ENCODE results near the gene CNIH2.
A peak's percentile ranks its signal among the peaks of the same experiment; 100 is the strongest.
"Not testable (repeated sequence)": the region's sequence is repeated elsewhere in the genome, so short reads cannot be mapped to it uniquely, and the experiment has no call there.

The CNIH2 gene

DNA sequence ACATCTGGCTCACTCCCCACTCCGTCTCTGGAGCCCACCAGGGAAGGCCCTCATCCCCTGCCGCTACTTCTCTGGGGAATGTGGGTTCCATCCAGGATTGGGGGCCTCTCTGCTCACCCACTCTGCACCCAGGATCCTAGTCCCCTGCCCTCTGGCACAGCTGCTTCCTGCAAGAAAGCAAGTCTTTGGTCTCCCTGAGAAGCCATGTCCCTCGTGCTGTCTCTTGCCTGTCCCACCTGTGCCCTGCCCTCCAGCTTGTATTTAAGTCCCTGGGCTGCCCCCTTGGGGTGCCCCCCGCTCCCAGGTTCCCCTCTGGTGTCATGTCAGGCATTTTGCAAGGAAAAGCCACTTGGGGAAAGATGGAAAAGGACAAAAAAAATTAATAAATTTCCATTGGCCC is 911 bp upstream of the CNIH2 start:
- not testable (repeated sequence) for DNase-seq (ENCODE audit: low spot score)

DNA sequence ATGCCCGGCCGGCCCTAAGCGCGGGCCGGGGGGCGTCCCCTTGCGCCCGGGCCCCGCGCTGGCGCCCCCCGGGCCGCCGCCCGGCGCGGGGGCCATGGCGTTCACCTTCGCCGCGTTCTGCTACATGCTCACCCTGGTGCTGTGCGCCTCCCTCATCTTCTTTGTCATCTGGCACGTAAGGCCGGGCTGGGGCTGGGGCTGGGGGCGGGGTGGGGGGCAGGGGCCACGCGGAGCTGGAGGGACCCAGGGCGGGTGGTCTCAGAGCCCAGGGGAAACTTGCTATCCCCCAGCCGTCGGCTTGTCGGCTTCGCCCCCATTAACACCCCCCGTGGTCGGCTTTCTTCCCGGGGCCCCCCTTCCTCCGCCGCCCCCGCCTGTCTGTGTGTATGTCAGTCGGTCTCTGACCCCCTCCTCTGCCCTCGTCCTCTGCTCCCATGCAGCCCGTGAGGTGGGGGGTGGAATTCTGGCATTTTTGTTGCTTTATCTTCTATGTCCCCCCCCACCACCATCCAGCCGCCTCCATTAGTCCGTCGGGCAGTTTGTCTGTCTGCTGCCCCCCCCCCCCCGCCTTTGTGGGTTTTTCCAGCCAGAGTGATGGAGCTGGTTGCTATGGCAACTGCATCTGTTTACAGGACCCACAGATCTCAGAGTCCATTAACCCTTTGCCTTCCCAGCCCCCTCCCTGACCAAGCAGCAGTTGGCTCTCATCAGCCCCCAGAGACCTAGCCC is 552 bp downstream of the CNIH2 start:
- no peak for DNase-seq (ENCODE audit: low spot score)

DNA sequence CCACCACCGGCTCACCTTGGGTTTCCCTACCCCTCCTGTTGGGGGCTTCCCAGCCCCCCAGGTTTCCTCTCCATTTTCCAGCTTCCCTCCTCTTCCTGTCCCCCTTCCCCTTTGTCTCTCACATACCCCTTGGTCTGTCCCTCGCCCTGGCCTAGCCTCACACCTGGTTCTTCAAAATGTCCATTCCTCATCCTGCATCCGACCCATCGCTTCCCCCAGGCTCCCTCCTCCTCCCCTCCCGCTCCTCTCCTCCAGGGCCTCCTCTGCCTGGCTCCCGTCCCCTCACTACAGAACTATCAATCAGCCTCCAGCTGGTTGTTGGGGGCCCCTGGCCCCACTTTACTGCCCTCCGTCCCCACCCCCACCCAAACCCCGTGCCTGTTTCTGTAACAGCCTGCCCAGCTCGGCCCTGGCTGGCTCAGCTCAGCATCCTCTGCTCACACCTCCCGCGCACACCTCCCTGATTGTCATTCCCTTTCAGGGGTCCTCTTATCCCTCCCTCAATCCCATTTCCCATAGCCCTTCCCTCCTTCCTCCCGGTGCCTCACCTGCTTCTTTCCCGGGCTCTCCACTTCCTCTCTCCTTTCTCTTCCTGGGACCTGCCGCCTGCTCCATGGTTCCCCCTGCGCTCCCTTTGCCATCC is 1.2 kb downstream of the CNIH2 start:
- DNase-seq (ENCODE audit: low spot score) = no peak

DNA sequence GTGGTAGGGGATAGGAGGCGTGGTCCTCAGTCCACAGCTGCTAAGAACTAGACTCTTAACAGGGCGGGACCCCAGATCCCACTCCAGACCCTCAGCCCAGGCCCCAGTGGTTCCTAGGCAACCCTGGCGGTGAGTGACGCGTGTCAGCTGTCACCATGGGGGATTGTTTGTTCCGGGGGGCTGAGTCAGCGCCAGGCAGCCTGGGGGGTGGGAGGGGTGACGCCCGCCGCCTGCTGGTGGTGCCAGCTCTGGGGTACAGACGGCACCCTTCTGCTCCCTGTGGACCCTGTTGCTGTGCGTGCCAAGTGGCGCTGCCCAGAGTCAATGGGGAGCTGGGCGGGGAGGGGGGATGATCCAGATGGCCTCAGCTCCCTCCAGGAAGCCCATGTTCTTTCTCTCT is 2.5 kb downstream of the CNIH2 start:
- DNase-seq (ENCODE audit: low spot score) = no peak

DNA sequence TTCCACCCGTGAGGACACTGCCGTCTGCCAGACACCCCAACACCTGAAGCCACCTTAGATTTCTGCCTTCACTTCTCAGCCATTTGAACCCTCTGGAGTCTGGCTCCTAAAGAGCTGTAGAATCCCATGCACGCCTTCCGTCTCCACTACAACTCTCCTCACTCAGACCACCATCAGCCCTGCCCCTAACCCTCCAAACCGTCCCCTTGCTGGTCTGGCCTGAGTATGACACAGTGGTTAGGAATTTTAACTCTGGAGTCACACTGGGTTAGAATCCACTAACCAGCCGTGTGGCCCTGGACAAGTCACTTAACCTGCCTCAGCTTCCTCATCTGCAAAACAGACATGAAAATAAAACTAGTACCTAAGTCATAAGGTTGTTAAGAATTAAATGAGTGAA is 3.0 kb downstream of the CNIH2 start:
- DNase-seq (ENCODE audit: low spot score) = no peak

DNA sequence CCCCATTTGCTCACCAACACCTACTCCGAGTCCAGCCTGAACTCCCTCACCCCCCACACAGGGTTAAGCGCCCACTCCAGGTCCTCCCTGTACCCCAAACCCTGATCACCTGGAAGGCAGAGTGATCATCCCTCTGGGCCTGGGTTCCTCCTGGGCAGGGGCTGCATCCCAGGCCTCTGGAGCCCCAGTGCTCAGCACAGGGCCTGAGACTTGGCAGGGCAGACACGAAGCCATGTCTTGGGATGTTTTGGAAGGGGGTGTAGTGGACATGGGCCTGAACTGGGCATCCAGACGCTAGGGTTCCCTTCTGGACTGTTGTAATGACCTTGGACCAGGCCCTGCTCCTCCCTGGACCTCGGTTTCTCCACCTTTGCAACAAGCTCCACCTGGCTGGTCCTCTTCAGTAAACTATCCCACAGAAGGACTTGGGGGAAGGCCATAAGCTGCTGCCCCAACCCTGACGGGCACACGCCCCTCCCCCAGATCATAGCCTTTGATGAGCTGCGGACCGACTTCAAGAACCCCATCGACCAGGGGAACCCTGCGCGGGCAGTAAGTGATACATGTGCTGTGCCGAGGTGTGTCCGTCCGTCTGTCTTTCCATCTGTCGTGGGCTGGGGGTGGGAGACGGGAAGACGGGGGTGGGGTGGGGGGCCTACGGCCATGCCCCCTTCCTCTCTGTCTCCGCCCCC is 3.9 kb downstream of the CNIH2 start:
- no peak for DNase-seq (ENCODE audit: low spot score)

DNA sequence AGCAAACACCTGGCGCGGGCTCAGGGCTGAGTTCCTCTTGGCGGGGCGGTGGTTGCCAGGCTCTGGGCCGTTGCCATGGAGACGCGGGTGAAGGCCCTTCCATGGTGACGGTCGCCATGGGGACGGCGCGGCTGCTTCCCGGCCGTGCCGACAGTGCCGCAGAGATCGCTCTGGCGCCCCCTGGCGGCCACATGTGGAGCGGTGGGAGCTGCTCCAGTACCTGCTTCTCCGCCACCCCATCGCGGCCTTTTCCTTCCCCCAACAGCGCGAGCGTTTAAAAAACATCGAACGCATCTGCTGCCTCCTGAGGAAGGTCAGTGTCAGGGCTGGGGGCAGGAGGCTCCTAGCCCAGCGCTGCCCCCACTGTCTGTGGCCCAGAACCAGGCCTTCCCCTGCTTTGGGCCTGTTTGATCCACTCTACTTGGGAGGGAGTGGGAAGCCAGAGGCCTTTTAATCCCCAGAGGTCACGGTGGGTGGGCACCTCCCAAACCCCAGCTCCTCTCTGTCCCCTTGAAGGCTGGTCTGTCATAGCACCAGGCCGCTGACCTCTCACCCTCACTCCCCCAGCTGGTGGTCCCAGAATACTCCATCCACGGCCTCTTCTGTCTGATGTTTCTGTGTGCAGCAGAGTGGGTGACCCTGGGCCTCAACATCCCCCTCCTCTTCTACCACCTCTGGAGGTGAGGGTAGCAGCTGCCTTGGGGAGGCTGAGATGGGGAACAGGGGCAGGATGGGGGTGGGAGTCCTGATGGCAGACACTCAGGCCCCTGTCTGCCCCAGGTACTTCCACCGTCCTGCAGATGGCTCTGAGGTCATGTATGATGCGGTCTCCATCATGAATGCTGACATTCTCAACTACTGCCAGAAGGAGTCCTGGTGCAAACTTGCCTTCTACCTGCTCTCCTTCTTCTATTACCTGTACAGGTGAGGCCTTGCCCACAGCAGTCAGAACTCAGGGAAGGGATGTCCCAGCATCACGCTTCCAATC is 4.8 kb downstream of the CNIH2 start:
- peak; percentile 97 for DNase-seq (ENCODE audit: low spot score)

DNA sequence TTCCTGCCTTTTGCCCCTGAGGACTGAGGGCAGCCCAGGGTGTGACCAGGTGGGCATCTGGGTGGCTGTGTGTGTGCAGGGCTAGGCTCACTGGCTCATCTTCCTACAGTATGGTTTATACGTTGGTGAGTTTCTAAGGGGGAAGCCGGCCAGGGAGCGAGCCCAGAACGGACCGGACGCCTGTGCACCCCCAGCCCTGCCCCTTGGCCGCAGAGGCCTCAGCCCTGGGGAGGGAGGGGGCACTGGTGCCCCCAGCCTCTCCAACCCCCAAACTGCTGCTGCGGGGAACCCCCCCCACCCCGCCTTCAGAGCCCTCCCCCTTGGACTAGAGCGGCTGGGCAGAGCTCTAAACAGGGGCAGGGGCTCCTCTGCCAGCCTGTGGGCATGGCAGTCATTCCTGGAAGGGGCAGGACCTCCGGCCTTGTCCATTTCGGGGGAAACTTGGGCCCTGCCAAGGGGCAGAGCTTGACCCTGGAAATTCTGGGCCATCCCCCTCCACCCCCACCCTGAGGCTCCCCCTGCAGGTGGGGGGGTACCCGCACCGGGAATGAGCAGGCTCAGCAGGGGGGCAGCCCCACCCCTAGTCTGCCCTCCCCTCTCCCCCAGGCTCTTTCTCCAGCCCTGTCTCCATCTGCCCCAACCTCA is 5.6 kb downstream of the CNIH2 start:
- DNase-seq (ENCODE audit: low spot score) = no peak

DNA sequence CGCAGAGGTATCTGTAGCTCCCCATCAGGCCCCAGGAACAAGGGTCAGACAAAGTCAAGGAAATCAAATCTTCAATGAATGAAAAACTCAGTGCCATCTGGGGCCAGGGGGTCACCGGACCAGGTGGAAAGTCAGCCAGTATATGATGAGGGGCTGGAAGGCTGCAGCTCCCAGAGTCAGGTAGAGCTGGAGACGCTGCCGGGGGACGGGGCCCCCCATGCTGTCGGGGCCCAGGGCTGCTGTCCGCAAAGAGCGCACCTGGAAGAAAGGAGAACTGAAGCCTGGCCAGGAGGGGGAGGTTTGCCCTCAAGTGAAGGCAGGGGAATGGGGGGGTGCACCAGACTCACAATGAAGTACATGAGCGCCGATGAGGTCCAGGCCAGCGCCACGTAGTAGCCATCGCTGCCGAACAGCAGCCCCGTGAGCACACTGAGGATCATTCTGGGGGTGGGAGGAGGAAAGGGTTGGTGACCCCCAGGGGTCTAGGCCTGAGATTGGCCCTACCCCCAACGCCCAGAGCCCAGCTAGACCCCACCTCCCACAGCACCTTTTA is 6.6 kb downstream of the CNIH2 start:
- no peak for DNase-seq (ENCODE audit: low spot score)

DNA sequence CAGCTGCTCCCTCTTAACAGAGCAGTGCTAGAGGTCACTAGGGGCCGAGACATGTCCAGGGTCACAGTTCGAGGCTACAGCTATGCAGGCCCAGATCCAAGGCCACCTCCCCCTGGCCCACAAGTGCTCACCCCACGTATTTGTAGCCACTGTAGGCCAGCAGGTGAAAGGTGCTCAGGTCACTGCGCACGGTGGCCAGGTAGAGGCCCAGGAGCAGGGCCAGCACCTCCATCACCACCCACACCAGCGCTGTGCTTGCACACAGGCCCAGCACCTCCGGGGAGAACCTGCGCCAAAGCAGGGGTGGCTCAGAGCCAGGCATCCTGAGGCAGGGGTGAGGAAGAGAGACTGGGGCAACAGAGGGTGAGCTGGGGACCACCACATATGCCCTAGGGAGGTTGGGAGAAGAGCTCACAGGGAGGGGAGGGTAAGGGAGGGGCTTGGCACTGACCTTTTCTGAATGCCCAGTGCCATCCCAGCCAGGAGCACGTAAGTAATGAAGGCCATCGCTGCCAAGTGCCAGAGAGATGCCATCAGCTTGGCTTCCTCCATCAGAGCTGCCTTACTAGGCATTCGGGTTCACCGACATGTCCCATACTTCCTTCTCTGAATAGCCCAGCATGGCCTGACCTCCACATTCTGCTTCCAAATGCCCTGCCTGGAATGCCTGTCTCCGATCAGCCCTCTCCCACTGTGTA is 7.4 kb downstream of the CNIH2 start:
- no peak for DNase-seq (ENCODE audit: low spot score)

DNA sequence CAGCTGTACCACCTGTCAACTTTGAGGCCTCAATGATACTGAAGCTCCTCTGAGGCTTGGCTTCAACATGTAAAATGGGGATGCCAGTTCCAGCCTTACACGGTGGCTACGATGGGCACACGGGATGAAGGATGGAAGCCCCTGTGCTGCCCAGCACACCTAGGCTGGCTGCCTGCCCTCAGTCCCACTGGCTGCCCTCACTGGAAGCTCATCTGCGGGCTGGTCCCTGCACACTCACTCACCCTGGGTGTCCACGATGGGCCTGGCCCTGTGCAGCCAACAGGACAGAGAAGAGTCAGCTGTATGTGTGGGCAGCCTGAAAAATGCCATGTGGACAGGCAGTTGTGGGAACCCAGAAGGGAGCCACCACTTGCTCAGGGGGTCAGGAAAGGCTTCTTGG is 8.7 kb downstream of the CNIH2 start:
- DNase-seq (ENCODE audit: low spot score) = no peak

DNA sequence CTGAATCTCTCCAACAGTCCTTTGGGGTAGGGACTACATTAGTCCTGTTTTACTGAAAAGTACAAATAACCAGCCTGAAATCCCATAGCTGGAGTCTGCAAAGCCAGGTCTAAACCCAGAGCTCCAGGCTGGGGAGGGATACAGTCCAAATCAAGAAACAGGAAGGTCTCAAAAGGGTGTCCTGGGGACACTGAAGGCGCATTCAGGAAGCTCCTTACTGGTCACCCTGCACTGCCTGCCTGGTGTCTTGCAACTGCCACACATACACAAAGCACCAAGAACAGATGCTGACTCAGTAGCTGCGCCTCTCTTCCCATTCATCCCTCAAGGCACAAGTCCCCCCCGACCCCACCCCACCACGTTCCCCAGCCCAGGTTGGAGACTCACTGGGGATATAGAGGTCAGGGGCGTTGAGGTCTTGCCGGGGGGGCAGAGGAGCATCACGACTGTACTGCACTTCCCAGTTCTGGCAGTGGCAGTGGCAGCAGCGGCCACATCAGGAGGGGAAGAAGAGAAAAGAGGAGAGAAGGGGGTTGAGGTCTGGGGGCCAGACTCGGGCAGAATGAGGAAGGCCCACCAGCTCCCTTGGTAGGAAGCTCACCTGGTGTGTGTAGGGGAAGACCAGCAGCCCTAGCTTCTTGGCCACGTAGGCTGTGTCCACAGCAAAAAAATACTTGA is 9.4 kb downstream of the CNIH2 start:
- DNase-seq (ENCODE audit: low spot score) = no peak

DNA sequence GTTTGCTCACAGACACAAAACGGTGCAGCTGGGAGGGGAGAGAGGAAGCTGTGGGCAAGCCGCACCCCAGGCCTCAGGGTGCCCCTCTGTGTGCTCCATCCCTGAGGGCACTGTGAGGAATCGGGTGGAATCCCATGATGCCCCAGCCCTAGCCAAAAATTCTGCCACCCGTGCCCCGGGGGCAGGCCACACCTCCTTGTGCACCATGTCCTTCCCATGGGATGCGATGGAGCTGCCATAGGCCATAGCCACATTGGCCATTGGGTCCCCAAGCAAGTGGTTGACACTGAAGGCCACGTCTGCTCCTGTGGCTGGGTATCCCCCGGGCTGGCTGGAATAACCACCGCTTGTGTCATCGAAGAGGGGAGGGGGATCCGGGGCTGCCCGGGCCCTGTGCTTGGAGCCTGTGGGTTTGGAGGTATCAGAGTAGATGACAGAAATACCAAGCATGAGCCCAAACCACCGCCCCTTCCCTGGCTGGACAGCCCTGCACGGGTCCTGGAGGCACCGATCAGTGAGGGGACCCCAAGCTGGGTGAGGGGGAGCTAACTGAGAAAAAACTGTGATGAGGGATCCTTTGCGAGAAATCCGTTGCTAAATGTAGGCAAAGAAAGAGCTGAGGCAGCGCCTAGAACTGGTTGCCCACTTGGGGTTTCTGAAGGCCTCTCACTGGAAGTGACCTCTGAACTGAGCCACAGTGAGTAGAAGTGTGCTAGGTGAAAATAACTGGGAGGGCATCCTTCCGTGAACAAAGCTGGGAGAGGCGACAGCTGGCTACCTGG is 10.1 kb downstream of the CNIH2 start:
- DNase-seq (ENCODE audit: low spot score) = no peak

DNA sequence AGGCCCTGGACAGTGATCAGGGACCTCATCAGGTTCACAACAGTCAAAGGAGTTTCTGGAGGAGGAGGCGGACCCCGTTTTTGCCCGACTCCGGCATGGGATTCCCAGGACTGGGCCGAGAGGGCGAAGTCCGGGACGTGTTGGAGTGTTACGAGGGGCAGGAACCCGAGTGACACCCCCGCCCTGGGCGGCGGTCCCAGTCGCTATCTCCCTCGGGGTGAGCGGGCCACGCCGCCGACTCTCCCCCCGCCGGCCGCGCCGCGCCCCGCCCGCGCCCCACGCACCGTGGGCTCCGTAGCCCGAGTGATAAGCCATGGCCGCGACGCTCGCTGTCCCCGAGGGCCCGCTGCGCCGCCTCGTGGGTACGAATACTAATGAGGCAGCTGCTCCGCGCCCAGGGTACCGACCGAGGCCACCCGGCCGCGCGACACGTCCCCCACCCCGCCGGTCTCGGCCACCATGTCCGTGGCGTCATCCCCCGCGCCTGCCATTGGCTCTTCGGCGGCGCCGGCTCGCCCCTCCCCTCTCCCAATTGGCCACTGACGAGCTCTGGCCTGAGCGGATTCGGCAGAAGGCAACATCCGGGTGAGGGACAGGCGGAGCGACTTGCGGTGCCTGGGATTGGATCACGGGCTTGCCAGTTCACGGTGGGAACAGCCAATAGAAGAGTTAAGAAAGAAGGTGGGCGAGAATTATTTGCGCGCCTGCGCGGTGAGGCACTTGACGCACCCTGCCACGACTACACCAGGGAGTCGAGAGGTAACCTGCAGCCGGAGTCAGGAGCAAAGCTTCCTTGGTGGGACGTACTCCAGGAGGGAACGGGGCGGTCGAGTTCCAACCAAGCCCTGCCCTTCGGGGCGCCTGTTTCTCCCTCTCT is 10.9 kb downstream of the CNIH2 start, which contains the start of gene YIF1A:
Gene YIF1A (minus strand): TSS at position 473 of the 877 bp plus-strand sequence. CDS start 158 bp downstream, at position 315.
- peak; percentile 99 for DNase-seq (ENCODE audit: low spot score)

DNA sequence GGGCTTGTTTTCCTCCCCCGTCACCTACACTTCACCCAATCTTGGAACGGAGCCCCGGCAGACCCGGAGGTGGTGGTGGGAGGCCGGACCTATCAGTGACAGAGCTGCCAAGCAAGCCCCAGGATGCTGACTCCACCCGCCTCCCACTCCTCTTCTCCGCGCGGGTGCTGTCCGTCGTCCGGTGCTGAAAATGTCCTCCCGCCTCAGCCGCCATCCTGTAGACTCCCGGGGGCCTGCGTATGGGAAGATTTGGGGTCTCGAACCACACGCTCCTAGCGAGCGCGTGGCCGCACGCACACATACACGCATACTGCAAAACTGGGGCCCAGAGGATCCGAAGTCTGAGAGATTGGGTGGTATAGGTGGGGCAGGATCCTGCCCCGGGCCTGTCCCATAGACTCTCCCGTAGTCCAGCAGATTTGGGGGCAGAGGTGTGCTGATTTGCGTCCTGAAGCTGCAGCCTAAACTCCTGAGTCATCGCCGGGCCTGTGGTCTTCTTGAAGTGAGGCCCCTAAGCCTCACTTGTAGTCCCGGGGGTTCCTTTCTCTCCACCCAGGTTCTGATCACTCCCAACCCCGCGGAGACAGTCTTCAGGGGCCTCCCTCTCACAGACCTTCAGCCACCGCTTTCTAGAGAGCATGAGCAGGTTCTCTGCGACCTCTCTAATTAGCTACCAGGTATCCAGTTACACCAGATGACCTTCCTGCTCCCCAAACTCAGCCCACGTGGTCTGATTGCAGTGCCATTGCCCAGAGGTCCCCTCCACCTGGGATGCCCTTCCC is 11.8 kb downstream of the CNIH2 start:
- no peak for DNase-seq (ENCODE audit: low spot score)

DNA sequence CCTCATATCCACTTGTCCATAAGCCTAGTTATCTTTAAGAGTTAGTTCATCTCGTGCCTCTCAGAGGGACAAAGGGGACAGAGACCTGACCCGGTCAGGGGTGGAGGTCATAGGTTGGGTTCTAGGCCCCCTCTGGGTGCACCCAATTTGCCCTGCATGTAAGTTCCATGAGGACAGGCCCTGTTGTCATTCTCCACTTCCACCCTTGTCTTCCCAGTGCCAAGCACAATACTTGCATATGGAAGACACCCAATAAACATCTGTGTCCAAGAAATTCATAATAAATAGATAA is 12.3 kb downstream of the CNIH2 start:
- DNase-seq (ENCODE audit: low spot score) = no peak

DNA sequence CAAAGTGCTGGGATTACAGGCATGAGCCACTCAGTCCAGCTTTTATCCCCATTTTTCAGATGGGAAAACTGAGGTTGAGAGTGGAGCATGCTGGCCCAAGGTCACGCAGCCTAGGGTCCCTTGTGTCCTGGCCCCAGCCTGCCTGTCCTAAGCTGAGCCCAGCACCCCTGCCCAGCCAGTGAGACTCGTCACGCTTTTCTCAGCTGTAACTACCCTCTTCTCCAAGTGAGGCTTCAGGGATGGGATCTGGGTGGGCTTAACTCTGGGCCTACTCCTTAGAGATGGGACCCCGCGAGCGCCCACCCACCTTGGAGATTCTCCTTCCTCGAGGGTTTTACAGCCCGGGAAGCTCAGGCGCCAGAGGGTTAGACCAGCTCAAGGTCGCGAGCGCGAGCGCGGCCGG is 13.3 kb downstream of the CNIH2 start:
- DNase-seq (ENCODE audit: low spot score) = no peak
